Astrocyte of the spinal cord (primary cell): ENCODE measurements around the gene STK11.
"Not testable (repeated sequence)": the region's sequence is repeated elsewhere in the genome, so short reads cannot be mapped to it uniquely, and the experiment has no call there.

ENCODE experiments used
- DNase-seq: peaks from one replicate; pipeline ENCODE4 v3.0.0; 2011; ENCODE audit warnings: low read depth, low spot score
- H3K4me3 ChIP-seq: 2 replicates; pipeline ENCODE4 v1.5.1; 2011; ENCODE audit warnings: low read depth, mild to moderate bottlenecking, low read length, moderate library complexity
- in situ Hi-C: cut with HindIII; loops from 2 replicates; pipeline ENCODE4 v1.10.0; 2017; ENCODE audit warnings: low sequenced_read_pairs
- TF ChIP-seq, protein P1 (sequence below): IDR thresholded peaks from 2 replicates; pipeline ENCODE4 v1.5.1; 2012; ENCODE audit warnings: low read depth, mild to moderate bottlenecking, low read length, inconsistent platforms

Gene STK11

GRCh38 chr19:1189419-1189818 lies 16.2 kb upstream of the STK11 start:
- TF ChIP-seq, protein P1, sequence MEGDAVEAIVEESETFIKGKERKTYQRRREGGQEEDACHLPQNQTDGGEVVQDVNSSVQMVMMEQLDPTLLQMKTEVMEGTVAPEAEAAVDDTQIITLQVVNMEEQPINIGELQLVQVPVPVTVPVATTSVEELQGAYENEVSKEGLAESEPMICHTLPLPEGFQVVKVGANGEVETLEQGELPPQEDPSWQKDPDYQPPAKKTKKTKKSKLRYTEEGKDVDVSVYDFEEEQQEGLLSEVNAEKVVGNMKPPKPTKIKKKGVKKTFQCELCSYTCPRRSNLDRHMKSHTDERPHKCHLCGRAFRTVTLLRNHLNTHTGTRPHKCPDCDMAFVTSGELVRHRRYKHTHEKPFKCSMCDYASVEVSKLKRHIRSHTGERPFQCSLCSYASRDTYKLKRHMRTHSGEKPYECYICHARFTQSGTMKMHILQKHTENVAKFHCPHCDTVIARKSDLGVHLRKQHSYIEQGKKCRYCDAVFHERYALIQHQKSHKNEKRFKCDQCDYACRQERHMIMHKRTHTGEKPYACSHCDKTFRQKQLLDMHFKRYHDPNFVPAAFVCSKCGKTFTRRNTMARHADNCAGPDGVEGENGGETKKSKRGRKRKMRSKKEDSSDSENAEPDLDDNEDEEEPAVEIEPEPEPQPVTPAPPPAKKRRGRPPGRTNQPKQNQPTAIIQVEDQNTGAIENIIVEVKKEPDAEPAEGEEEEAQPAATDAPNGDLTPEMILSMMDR = no peak
- no peak overlapping the region for H3K4me3 ChIP-seq
- DNase-seq = no peak
- in situ Hi-C loops = no loop called here

DNA sequence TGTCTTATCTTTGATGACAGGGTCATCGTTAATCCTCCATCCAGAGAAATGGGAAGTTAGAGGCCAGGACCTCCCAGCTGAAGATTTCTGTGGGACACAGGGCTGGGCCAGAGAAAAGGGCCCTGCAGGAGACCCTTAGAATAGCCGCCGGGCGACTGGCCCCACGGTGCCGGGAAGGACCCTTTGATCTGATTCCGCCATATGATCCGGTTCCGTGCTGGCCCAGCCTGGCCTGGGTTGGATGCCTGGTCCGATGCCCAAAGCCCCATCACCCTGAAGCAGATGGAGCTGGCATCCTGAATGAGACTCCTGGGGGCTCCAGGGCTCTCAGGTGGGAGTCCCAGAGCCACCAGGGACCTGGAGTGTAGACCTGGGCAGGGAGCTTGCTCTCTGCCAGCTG lies 6.0 kb upstream of the STK11 start:
- TF ChIP-seq, protein P1 = no peak
- in situ Hi-C loops = no loop called here
- no peak for DNase-seq
- no peak overlapping the region for H3K4me3 ChIP-seq

- in situ Hi-C loops = not testable (repeated sequence)
Observed at GRCh38 chr19:1200614-1201013, 5.0 kb upstream of the STK11 start.

DNA sequence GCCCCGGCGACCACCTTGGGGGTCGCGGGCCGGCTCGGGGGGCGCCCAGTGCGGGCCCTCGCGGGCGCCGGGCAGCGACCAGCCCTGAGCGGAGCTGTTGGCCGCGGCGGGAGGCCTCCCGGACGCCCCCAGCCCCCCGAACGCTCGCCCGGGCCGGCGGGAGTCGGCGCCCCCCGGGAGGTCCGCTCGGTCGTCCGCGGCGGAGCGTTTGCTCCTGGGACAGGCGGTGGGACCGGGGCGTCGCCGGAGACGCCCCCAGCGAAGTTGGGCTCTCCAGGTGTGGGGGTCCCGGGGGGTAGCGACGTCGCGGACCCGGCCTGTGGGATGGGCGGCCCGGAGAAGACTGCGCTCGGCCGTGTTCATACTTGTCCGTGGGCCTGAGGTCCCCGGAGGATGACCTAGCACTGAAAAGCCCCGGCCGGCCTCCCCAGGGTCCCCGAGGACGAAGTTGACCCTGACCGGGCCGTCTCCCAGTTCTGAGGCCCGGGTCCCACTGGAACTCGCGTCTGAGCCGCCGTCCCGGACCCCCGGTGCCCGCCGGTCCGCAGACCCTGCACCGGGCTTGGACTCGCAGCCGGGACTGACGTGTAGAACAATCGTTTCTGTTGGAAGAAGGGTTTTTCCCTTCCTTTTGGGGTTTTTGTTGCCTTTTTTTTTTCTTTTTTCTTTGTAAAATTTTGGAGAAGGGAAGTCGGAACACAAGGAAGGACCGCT lies 729 bp downstream of the STK11 start:
- DNase-seq = no peak
- peak overlapping the region; percentile 80 for H3K4me3 ChIP-seq
- TF ChIP-seq, protein P1 = no peak
- in situ Hi-C loops = no loop called here

More at GRCh38 chr19:1200614-1201013, 5.0 kb upstream of the STK11 start:
- DNase-seq, H3K4me3 ChIP-seq: not testable (repeated sequence)

- no peak for DNase-seq
- TF ChIP-seq, protein P1 = no peak
- peak overlapping the region; percentile 80 for H3K4me3 ChIP-seq
- in situ Hi-C loops = no loop called here
Observed at GRCh38 chr19:1206864-1207450, 1.4 kb downstream of the STK11 start.

DNA sequence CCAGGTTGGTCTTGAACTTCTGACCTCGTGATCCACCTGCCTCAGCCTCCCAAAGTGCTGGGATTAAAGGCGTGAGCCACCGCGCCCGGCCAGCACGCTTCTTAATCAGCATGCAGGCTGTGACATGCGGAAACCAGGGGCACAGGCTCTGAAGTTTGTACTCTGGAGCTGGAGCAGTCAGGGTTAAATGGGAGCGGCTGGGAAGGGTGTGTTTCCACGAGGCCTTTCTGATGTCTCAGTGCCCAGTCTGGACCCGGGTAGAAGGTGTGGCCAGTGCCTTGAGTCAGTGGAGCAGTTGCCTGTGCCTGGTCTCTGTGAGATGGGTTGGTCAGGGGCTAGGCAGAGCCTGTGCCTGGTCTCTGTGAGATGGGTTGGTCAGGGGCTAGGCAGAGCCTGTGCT lies 3.3 kb downstream of the STK11 start:
- DNase-seq, H3K4me3 ChIP-seq, in situ Hi-C loops: not testable (repeated sequence)

- in situ Hi-C loops = no loop called here
- no peak for DNase-seq
Observed at GRCh38 chr19:1210227-1210538, 4.6 kb downstream of the STK11 start.

More at GRCh38 chr19:1210227-1210538, 4.6 kb downstream of the STK11 start:
- no peak overlapping the region for H3K4me3 ChIP-seq
- TF ChIP-seq, protein P1 = no peak
